Measurements from ENCODE around the gene OR8D2. TPM values are rescaled to one million over a fixed set of nuclear protein-coding genes. Genes with fewer than 3 reads are reported as not detected.

Gene OR8D2, protein sequence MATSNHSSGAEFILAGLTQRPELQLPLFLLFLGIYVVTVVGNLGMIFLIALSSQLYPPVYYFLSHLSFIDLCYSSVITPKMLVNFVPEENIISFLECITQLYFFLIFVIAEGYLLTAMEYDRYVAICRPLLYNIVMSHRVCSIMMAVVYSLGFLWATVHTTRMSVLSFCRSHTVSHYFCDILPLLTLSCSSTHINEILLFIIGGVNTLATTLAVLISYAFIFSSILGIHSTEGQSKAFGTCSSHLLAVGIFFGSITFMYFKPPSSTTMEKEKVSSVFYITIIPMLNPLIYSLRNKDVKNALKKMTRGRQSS
- total RNA-seq (2014; rRNA removed; shearing (Covaris generic)): not detected in 2 replicates

DNA sequence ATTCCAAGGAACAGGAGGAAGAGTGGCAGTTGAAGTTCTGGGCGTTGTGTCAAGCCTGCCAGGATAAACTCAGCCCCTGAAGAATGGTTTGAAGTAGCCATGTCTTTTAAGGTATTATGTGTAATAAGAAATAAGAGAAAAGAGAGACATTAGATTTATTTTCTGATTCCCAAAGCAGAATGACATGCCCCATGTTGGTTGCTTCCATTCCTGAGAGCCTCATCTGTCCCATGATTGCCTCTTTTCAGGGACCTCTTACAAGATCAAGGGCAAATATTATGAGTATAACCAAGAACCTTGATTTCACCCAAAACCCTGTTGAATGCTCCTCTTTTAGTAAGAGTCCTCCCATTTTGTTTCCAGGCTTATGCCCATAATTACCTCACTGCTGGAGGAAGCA is at the start of gene OR8D2:
Gene OR8D2 (minus strand): TSS at position 101 of the 400 bp plus-strand sequence. CDS start 0 bp downstream, at position 101.
- no peak for DNase-seq (ENCODE audit: low read depth)

DNA sequence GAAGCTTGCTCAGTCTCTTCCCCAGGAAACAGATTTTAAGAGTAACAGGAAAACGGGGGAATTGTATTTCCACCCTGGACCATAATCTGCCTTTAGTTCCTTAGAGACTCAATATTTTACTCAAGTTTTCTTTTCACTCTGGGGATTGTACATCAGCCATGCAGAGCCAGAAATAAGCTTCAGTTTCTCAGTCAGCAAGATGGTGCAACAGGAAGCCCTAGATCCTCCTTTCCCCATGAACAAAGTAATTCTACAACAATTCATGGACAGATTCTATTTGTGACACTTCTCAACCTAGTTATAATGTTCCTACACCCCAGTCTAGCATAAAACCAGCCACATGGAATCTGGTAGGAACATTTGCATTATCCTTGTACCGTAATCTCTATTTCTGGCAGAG is 39.6 kb upstream of the OR8D2 start:
- DNase-seq (ENCODE audit: low read depth): no peak

DNA sequence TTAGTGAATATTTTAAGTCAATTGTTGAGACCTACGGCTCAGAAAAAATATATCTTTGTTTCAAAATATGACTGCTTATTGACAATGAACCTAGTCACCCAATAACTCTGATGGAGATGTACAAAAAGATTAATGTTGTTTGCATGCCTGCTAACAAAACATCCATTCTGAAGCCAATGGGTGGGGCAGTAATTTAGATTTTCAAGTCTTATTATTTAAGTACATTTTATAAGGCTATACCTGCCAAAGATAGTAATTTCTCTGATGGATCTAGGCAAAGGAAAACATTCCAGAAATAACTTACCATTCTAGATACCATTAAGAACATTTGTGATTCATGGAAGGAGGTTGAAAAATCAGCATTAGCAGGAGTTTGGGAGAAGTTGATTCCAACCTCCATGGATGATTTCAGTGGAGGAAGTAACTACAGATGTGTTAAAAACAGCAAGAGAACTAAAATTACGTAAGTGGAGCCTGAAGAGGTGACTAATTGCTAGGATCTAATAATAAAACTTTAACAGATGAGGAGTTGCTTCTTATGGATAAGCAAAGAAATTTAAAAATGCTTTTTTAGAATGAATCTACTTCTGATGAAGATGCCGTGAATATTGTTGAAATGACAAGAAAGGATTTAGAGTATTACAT is 26.4 kb upstream of the OR8D2 start:
- DNase-seq (ENCODE audit: low read depth): no peak

DNA sequence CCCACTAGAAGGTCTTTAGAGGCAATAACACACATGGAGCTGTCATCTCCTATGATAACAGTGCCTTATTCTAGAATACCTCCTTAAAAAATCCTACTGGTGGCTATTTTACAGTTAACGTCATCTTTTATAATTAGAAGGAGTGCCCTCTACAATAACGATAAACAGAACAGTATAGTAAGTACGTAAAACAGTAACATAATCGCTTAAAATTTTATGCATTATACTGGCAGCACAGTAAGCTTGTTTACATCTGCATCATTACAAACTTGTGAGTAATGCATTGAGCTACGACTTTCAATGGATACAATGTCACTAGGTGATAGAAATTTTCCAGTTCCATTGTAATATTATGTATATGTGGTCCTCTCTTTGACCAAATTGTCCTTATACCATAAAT is 24.3 kb upstream of the OR8D2 start:
- no peak for DNase-seq (ENCODE audit: low read depth)

DNA sequence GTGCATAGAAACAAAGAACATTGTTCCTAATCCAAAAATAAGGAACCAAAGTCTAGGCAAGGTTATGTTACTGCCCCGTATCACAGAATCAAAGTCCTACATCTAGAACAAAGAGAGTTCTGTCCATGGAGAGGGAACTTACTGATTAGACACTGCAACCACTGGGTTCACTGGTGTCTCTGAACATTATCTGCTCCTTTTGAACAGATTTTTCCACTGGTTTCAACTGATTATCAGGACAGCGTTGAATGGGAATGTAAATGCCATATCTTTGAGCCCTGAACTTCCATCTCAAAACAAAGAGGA is 20.1 kb upstream of the OR8D2 start:
- no peak for DNase-seq (ENCODE audit: low read depth)

DNA sequence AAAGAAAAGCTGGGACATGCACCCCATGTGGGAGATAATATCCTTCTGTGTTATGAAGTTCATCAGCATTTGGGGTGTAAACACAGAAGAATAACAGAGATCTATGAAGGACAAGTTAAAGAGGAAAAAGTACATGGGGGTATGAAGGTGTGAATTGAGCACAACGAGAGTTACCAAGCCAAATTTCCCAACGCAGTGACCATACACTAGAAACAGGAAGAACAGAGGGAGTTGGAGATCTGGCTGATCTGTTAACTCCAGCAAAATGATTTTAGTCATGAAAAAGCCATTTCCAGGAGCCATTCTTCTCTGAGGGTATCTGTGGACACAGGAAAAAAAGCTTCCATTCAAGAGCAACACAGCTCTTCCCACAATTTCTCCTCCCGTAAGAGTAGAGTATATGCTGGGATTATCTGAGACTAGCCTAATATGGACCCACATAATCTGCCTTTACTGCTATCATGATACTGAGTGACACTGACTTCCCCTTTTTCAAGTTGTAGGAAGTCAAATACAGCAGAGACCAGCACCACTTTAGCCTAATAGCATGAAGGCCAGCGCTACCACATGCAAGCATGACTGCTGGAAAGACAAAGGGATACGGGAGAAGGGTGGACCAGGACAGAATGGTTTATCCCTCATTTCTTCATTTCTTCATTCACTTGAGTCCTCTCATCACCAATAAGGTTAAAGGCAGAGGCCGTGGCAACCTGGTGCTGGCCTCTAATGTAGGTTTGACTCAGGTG is 19.6 kb upstream of the OR8D2 start:
- DNase-seq (ENCODE audit: low read depth): no peak

DNA sequence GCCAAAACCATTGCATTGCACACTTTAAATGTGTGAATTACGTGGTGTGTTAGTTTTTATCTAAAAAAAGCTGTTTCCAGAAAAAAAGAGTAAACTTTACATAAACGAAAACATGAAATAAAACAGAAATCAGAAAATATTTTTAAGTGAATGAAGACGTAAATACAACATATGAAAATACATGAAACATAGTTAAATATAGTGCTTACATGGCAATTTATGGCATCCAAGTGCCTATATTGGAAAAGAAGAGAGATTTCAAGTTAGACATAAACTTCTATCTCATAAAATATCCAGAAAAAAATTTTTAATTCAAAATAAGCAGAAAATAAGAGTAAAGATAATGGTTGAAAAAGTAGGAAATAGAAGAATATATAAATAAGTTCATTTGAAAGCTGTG is 11.9 kb upstream of the OR8D2 start:
- no peak for DNase-seq (ENCODE audit: low read depth)

DNA sequence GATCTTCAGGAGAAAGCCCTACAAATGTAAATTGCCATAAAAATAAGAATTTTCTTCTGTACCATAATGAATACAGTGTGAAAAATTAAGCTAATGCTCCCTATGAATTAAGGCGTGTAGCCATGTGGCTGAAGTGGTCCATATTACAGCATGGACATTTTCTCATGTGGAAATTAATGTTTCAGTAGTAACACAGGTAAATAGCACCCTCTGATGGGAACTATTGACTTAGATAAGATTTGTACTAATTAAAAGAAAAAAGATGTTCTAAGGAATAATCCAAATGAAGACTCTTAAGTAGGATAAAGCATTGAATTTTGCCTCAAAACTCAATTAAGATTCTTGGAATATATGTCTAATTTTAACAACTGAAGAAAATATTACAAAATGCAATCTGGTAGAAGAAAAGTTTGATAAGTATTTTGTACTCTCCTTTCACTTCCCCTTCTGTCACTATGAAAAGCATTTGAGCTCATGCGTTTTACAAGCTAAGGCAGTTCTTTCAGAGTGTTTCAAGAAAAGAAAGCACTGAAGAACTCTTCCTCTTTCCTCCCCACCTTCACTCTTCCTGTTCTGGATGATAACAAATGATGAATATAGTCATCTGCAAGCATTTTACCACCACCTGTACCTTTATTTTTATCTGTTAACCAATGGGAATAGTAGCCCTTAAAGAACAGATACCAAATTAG is 9.9 kb upstream of the OR8D2 start:
- no peak for DNase-seq (ENCODE audit: low read depth)

DNA sequence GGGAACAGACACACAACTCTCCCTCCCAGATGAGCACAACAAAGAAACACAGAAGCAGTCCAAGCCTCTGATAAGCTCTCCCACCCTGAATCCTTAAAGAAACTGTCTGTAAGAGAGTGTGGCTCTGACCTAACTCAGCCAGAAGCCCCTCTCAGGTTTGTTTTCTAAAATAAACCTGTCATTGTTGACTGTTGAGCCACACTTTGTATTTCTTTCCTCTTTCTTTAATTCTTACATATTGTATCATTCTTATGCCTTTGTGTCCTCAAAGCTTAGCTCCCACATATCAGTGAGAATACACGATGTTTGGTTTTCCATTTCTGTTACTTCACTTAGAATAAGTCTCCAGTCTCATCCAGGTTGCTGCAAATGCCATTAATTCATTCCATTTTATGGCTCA is 7.8 kb upstream of the OR8D2 start:
- DNase-seq (ENCODE audit: low read depth): no peak

DNA sequence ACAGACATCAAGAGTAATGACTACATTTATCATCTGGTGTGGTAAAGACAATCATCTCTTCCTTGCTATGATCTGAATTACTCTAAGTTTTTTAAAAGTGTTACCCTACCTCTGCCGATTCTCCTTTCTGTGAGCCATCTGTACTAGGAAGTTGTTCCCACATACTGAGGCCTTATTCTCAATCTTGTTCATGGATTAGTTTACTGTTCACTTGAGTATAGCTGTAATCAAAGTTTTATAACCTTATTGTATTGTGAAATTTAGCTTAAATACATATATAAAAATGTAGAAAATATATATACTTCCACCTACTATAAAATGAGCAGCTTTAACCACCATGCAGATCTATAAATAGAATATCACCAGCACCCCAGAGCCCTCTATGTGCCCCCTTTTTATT is 2.4 kb upstream of the OR8D2 start:
- DNase-seq (ENCODE audit: low read depth): no peak

DNA sequence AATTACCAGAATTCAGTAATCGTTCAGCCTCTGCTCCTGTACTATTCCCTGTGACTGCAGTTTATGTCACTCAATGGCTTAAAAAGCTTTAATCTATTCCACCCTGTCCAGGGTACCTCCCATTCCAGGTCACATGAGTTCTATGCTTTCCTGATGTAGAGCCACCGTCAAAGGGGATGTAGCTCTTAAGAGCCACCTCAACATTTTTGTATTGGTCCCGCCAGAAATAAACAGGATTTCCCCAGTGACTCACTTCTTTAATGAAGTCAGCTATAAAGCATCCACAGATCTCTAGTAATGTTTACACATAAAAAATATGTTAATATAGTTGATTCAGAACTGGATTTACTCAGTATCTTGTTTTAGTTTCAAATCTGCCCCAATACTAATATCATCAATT is 4.9 kb downstream of the OR8D2 start:
- peak; percentile 23 for DNase-seq (ENCODE audit: low read depth)

DNA sequence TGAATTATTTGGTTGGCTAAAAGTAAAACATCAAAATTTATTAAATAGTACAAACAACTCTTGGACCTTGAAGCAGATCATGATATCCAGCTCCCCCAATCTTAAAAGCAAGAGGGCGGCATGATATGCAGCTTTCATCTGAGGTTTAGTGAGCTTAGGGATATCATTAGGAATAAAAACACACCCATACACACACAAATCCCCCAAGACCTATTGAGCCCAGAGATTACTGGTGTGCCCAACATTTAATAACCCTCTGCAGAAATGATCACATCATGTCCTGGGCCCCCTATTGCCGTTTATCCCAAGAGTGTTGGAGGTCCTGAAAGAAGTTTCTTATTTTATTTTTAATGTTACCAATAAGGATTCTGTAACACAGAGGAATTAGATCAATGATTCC is 6.1 kb downstream of the OR8D2 start, which contains the start of gene OR8D1:
Gene OR8D1 (minus strand): TSS at position 101 of the 400 bp plus-strand sequence. CDS start 3,183 bp downstream, outside the sequence.
- DNase-seq (ENCODE audit: low read depth): no peak

DNA sequence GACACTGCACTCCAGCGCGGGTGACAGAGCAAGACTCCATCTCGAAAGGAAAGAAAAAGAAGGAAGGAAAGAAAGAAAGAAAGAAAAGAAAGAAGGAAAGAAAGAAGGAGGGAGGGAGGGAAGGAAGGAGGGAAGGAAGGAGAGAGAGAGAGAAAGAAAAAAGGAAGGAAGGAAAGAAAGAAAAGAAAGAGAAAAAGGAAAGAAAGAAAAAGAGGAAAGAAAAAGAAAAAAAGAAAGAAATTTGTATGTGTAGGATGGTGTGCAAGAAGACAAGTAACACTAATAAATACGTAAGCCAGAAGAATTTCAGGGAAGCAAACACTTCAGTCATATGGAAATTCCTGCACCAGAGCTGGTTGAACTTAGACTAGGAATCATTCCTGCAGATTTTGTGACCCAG is 6.9 kb downstream of the OR8D2 start:
- no peak for DNase-seq (ENCODE audit: low read depth)

DNA sequence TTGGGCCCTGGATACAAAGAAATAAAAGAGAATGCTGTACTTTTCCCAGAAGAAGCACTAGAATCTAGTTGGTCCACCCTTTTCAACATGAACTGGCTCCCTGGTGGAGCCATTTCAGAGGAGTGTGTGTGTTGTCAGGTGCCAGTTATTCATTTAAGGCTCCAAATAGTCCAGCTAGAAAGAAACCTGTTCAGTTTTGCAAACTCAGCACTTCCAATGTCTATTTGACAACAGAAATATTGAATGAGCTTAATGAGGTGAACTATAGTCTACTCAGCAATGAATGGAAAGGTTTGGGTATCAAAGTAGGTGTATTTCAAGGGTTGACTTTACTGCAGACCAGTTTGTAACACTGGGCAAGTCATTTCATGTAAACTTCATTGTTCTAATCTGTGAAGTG is 8.3 kb downstream of the OR8D2 start:
- no peak for DNase-seq (ENCODE audit: low read depth)

DNA sequence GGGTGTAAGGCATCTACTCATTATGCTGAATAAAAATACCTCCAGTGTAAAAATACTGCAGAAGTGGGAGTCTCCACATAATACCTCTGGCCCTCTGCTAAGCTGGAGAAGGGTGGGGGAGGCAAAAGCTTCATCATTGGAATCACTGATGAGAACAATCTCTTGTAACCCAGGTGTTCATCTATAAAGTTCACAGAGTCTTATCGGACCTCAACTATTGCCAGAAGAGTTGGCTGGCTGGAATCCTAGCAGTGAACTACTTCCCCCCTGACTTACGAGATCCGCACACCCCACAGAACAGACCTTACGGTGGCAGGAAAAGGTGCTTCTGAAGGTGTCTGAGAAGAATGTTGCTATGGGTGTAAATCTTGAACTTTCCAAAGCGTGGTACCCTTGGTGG is 8.7 kb downstream of the OR8D2 start:
- DNase-seq (ENCODE audit: low read depth): no peak

DNA sequence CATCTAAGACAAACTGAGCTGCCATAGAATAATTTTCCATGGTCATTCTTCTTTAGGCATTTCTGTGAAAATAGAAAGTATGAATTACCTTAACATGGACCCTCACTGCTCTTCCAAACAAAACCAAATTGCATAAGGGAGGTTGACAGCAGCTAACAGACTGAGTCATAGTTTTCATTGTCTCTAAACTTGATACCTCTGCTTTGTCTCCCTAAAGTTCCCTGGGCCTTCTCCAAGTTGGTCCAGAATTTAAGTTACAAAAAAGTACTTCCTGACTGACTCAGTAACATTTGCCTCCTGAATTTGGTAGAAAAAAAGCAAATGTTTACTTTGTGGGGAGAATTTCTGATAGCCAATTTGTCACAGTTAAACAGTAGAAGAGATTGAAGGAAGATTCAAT is 9.3 kb downstream of the OR8D2 start:
- DNase-seq (ENCODE audit: low read depth): peak; percentile 45

DNA sequence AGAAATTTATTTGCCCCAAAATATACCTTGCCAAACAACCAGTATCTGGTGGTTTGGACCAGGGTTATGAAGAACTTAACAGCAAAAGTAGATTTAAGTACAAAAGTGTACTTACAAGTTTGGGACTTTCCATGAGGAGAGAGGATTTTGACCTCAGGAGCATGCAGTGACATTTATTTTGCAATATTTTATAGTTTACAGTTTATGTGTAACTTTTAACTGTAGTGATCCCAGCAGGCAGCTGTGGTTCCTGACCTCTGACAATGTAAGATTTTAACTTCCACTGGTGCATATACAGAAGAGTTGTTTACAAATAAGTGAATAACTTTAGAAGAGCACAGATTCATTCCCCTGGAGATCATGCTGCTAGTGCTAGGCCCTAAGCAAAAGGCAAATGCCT is 12.9 kb downstream of the OR8D2 start:
- DNase-seq (ENCODE audit: low read depth): no peak

DNA sequence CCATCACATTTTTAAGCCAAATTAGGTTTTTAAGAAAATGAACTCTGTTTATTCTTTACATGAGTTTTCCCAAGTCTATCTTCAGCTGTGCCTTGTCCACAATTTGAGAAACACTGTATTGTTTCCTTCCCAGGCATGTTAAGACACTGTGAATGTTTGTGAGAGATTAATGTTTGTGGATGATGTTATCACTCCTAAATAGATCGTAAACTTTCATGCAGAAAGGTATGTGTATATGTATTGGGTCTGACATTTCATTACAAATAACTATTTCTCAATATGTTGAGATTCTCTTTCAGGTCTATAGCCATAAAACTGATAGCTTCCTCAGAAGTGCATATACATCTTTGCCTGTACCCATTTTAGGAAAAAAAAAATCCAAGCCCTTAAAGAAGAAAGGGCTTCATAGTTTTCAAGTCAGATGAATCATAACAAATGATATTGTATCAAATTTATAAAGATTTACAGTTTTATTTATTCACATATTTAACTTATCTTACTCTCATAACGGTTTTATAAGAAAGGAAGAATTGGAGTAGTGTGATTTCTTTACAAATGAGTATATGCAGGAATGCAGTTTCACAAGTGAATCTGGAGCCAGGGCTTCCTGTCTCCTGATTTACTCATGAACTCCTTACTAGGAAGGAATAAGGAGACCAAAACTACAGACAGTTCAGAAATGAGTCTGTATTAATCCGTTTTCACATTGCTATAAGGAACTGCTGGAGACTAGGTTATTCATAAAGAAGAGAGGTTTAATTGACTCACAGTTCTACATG is 17.5 kb downstream of the OR8D2 start:
- DNase-seq (ENCODE audit: low read depth): no peak

DNA sequence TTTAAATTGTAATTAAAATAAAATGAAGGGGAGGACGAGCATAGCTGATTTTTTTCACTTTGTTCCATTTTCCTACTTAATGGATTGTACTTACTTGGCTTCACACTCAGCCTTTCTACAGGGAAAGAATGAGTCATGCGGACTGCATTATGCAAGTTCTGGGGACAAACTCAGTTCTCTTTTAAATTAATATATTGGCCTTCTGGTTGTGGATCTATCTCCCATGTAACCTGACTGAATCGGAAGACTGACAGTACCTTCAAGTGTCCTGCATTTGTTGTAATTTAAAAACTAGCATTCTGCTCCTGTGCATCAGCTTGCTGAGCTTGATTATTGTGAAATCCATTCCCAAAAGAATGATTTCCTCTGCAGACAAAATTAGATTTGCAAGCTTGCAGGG is 18.4 kb downstream of the OR8D2 start:
- DNase-seq (ENCODE audit: low read depth): peak; percentile 41

DNA sequence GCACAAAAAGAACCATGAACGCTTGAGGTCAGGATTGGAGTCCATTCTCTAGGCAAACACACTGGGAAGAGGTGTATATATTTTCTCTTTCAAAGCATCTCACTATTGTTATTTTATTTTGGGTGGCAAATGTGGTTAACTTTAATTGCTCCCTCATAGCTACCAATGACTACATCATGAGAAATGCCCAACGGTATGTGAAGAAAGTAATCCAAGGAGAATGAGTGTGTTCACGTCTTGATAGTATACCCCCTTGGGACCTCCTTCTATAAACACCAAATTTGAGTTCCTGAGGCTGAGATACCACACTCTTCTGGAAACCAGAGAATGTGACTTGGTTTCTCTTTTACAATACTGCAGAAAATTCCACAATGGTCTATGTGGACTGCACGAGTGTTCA is 22.1 kb downstream of the OR8D2 start:
- peak; percentile 26 for DNase-seq (ENCODE audit: low read depth)

DNA sequence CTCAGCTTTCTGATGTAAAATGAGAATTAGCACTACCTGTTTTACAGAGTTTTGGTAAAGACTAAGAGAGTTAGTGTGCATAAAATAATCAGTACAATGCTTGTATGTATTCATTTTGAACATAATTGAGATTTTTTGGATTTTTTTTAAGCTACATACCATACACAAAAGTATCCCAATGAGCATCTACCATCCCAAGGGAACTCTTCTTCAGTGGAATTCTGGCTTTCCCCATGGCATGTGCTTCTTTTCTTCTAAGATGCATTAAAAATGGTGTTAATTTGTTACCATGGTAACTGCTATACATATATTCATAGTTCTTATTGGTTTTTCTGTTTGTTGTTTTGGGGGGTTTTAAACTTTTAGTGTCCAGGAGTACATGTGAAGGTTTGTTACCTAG is 24.0 kb downstream of the OR8D2 start:
- no peak for DNase-seq (ENCODE audit: low read depth)

DNA sequence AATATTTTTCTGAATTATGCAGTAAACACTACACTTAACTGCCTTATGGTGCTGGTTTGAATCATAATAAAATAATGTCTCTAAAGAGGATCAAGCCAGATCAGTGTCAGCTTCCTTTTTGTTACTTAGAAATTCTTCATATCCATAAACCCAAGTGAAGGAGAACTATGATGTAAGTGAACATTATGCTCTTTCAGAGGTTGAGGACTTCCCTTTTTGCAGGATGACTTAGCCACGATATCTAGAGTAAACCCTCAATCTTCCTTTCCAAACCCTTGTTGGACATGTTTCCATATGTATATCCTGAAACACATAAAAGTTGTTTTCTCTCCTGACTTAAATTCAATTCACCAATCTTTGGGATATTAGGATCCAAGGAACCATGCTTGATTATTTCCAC is 25.3 kb downstream of the OR8D2 start:
- DNase-seq (ENCODE audit: low read depth): no peak
